D721Med (cell line): ENCODE measurements around the gene PHLDB2.

Source experiments
- DNase-seq: peaks from one replicate; pipeline ENCODE4 v3.0.0; 2011; ENCODE audit warnings: low spot score; ENCODE audit not compliant: insufficient read length
- FAIRE-seq: peaks from 2 replicates; lab custom pipeline; 2011; peaks lifted over from hg19 to GRCh38; lab: Jason Lieb, UNC
- CTCF ChIP-seq: IDR thresholded peaks from 2 replicates; pipeline ENCODE4 v1.5.1; 2012; ENCODE audit warnings: mild to moderate bottlenecking, control low read depth; ENCODE audit not compliant: insufficient read depth; ENCODE audit errors: missing control alignments

PHLDB2 gene

GRCh38 chr3:111906656-111907055, 47.6 kb downstream of the PHLDB2 start:
- FAIRE-seq: no peak
- no peak for DNase-seq
- no peak for TF ChIP-seq CTCF

DNA sequence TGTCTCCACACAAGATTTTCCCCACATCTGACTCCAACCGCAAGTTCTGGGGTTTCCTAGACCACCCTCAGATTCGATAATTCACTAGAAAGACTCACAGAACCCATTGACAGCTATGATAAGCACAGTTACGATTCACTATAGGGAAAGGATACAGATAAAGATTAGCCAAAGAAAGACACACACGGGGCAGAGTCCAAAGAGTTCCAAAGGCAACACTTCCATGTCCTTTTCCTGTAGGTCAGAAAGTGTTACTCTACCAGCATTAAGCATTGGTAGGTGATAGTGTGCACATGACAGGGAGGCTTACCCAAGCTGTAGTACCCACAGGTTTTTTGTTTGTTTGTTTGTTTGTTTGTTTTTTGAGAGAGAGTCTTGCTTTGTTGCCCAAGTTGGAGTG, 48.1 kb downstream of the PHLDB2 start:
- TF ChIP-seq CTCF: no peak
- no peak for DNase-seq
- FAIRE-seq: no peak

GRCh38 chr3:111910806-111911205, 51.7 kb downstream of the PHLDB2 start:
- DNase-seq (no peak), FAIRE-seq (no peak)
- TF ChIP-seq CTCF: no peak

GRCh38 chr3:111911446-111911845, 52.4 kb downstream of the PHLDB2 start:
- DNase-seq (no peak), FAIRE-seq (no peak)
- no peak for TF ChIP-seq CTCF

DNA sequence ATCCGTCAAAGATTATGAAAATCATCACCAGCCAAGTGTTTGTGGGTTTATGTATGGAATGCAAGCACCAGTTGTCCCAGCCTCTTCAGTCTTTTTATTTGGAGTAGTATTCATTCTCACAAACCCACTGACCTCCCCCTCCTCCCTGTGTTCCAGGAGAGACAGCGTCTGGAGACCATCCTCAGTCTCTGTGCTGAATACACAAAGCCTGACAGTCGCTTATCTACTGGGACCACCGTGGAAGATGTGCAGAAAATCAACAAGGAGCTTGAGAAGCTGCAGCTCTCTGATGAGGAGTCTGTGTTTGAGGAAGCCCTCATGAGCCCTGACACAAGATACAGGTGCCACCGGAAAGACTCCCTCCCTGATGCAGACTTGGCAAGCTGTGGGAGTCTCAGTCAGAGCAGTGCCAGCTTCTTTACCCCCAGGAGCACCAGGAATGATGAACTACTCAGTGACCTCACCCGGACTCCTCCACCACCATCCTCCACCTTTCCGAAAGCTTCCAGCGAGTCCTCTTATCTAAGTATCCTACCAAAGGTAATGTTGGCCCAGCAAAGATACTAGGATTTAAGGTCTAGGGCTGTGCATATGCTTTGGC, 54.2 kb downstream of the PHLDB2 start:
- DNase-seq (no peak), FAIRE-seq (no peak)
- no peak for TF ChIP-seq CTCF

DNA sequence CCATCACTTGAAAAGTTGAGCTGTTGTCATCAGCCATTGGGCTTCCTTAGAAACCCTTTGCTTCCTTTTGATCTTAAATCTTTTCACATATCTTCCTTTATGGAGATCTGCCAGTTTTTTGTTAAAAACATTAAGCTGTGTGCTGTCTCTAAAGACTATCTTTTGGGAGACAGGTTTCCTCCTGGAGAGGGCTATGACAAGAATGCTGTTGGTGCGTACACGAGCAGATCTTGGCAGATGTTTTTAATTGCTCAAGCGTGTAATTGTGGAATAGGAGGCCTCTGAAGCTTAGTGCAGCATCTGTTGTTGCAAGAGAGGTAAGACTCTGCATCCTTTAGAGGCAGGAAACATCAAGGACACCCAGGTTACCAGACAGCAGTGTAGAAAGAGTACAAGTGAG, 56.8 kb downstream of the PHLDB2 start:
- FAIRE-seq (no peak), DNase-seq (no peak)
- no peak for TF ChIP-seq CTCF

DNA sequence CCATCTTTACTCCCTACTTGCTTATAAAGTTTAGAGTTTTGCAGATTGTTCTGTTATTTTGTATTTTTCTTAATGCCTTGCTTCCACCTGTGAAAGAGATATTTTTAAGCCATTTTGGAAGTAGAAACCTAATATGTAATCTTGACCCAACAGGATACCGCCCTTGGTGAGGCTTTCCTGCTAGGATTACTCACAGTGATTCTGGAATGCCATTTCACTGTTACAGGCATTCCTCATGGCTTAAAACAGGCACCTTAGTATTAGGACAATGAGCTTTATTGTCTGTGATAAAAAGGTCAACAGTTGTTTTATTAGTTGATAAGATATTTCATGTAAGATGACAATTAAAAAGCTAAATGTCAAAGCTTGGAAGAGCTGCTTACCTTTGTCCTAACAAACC, 58.2 kb downstream of the PHLDB2 start:
- TF ChIP-seq CTCF: no peak
- FAIRE-seq (no peak), DNase-seq (no peak)
